Measurements from ENCODE around the gene FOXN1. TPM values are rescaled to one million over a fixed set of nuclear protein-coding genes. Genes with fewer than 3 reads are reported as not detected.

The FOXN1 gene
- polyA plus RNA-seq, 1 donor from 2014 or later: not detected

GRCh38 chr17:28473542-28473941 is 32.6 kb upstream of the FOXN1 start, which contains the start of gene SLC13A2:
TSS of gene SLC13A2 (plus strand) at chr17:28473644. CDS start at chr17:28473713, 69 bp downstream.
- peaks cover 3% of the 10 kb centered on the region for H3K27me3 Mint-ChIP-seq
- H3K9me3 Mint-ChIP-seq: no peaks in the 10 kb centered on the region
- no peaks in the 10 kb centered on the region for H3K36me3 Mint-ChIP-seq
- H3K4me1 Mint-ChIP-seq: peaks cover 1 to 5% (median 2%) of the 10 kb centered on the region in 3 donors
- no peak within 1 kb of the TSS for H3K27ac Mint-ChIP-seq
- H3K4me3 Mint-ChIP-seq: peak within 1 kb of the TSS in 1 of 4 donors; percentile 81

GRCh38 chr17:28474111-28474531 is 32.0 kb upstream of the FOXN1 start:
- Mint-ChIP-seq H3K4me1 (peaks cover 0 to 2% (median 0%) of the 10 kb centered on the region in 3 donors), H3K27me3 (peaks cover 3% of the 10 kb centered on the region), H3K4me3 (no peak overlapping the region), H3K9me3 (no peaks in the 10 kb centered on the region), H3K27ac (no peak overlapping the region), H3K36me3 (no peaks in the 10 kb centered on the region)

GRCh38 chr17:28475151-28475900 is 30.8 kb upstream of the FOXN1 start:
- Mint-ChIP-seq H3K4me1 (peaks cover 0 to 2% (median 0%) of the 10 kb centered on the region in 3 donors), H3K27ac (no peak overlapping the region), H3K4me3 (no peak overlapping the region), H3K27me3 (peaks cover 3% of the 10 kb centered on the region), H3K36me3 (no peaks in the 10 kb centered on the region), H3K9me3 (no peaks in the 10 kb centered on the region)

GRCh38 chr17:28476076-28476865 is 29.9 kb upstream of the FOXN1 start:
- H3K27ac Mint-ChIP-seq: no peak overlapping the region
- H3K4me1 Mint-ChIP-seq: peaks cover 0 to 2% (median 0%) of the 10 kb centered on the region in 3 donors
- no peak overlapping the region for H3K4me3 Mint-ChIP-seq
- H3K9me3 Mint-ChIP-seq: no peaks in the 10 kb centered on the region
- no peaks in the 10 kb centered on the region for H3K36me3 Mint-ChIP-seq
- peaks cover 3% of the 10 kb centered on the region for H3K27me3 Mint-ChIP-seq

DNA sequence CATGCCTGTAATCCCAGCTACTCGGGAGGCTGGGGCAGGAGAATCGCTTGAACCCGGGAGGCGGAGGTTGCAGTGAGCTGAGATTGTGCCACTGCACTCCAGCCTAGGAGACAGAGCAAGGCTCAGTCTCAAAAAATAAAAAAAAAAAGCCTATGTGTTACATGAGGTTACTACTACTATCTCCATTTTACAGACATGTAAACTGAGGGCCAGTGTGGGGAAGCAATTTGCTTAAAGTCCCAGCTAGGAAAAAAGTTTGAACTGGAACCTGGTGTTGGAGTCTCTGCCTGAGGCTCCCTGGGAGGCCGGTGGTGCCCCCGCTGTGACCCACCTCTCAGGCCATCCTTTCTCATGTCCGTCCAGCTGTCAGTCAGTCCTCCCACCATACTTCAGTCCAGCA is 28.2 kb upstream of the FOXN1 start:
- Mint-ChIP-seq H3K4me1 (peaks cover 0 to 1% (median 0%) of the 10 kb centered on the region in 3 donors), H3K4me3 (no peak overlapping the region), H3K9me3 (no peaks in the 10 kb centered on the region), H3K27ac (no peak overlapping the region), H3K27me3 (peaks cover 3% of the 10 kb centered on the region), H3K36me3 (no peaks in the 10 kb centered on the region)

- no peak overlapping the region for H3K27ac Mint-ChIP-seq
- H3K4me1 Mint-ChIP-seq: peaks cover 0 to 1% (median 0%) of the 10 kb centered on the region in 3 donors
- H3K27me3 Mint-ChIP-seq: peaks cover 3% of the 10 kb centered on the region
- H3K9me3 Mint-ChIP-seq: no peaks in the 10 kb centered on the region
- H3K36me3 Mint-ChIP-seq: no peaks in the 10 kb centered on the region
- H3K4me3 Mint-ChIP-seq: no peak overlapping the region
These were observed 27.2 kb upstream of the FOXN1 start for GRCh38 chr17:28478712-28479615.

DNA sequence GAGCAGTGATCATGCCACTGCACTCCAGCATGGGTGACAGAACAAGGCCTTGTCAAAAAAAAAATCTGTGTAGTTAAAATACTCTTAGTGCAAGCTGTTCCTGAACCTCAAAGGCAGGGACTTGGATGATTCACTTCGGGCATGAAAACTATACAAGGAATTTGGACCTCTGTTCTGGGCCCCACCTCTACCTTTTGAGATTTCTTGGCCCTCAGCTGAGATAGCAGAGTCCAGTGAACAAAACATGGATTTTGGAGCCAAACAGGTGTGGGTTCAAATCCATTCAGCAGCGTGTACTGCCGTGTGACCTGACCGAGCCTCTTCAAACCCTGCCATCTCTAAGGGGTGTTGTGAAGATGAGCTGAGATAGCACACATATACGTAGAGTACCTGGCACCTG is 25.9 kb upstream of the FOXN1 start:
- H3K4me3 Mint-ChIP-seq: no peak overlapping the region
- peaks cover 3% of the 10 kb centered on the region for H3K27me3 Mint-ChIP-seq
- H3K9me3 Mint-ChIP-seq: no peaks in the 10 kb centered on the region

DNA sequence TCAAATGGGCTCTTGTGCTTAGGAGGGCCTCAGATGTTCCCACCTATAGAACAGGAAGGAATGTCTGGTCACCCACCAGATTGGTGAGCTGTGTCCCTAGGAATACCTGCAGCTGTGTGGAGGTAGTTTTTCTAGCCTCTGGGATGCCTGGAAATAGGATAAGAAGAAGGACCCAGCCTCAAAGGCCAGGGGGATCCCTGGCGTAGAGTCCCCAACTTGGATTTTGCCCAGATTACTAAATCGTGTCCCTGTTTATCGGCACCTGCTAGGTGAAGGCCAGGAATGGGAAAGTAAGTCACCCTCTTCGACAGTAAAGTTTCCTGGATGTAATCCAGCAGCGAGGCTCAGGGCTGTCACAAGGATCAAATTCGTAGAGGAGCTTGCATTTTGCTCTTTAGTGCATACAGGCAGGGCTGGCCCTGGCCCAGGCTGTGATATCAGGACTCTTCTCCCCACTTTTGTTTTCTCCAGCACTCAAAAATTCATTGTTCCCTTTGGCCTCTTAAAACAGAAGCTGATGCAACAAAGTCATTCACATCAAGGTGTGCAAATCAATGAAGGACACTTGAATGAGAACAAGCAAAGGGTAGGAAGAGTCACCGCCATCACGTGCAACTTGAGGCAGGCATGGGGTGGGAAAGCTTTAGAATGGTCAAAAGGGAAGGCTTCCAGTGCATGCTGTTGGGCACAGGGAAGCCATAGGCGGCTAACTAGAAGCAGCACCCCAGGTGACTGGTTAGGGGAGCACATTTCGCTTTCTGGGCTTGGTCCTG is 25.2 kb upstream of the FOXN1 start:
- Mint-ChIP-seq H3K4me3 (no peak overlapping the region), H3K4me1 (peaks cover 0 to 4% (median 0%) of the 10 kb centered on the region in 3 donors), H3K27ac (no peak overlapping the region), H3K27me3 (peaks cover 2% of the 10 kb centered on the region), H3K36me3 (no peaks in the 10 kb centered on the region), H3K9me3 (no peaks in the 10 kb centered on the region)

More for the DNA sequence above, 25.9 kb upstream of the FOXN1 start:
- H3K4me1 Mint-ChIP-seq: peaks cover 0 to 4% (median 0%) of the 10 kb centered on the region in 3 donors
- H3K36me3 Mint-ChIP-seq: no peaks in the 10 kb centered on the region
- no peak overlapping the region for H3K27ac Mint-ChIP-seq

- H3K9me3 Mint-ChIP-seq: no peaks in the 10 kb centered on the region
- H3K4me1 Mint-ChIP-seq: peaks cover 0 to 3% (median 0%) of the 10 kb centered on the region in 3 donors
- no peaks in the 10 kb centered on the region for H3K36me3 Mint-ChIP-seq
- no peak overlapping the region for H3K4me3 Mint-ChIP-seq
- H3K27ac Mint-ChIP-seq: no peak overlapping the region
- no peaks in the 10 kb centered on the region for H3K27me3 Mint-ChIP-seq
These were observed 23.5 kb upstream of the FOXN1 start for GRCh38 chr17:28482551-28483199.

GRCh38 chr17:28484296-28484695 is 21.9 kb upstream of the FOXN1 start:
- peaks cover 1% of the 10 kb centered on the region for H3K27me3 Mint-ChIP-seq
- H3K27ac Mint-ChIP-seq: no peak overlapping the region
- H3K4me3 Mint-ChIP-seq: peak overlapping the region in 1 of 4 donors; percentile 34
- no peaks in the 10 kb centered on the region for H3K36me3 Mint-ChIP-seq
- H3K4me1 Mint-ChIP-seq: peaks cover 0 to 3% (median 0%) of the 10 kb centered on the region in 3 donors
- H3K9me3 Mint-ChIP-seq: no peaks in the 10 kb centered on the region

- Mint-ChIP-seq H3K36me3 (no peaks in the 10 kb centered on the region), H3K4me3 (no peak overlapping the region), H3K27ac (no peak overlapping the region), H3K9me3 (no peaks in the 10 kb centered on the region), H3K4me1 (peaks cover 0 to 3% (median 0%) of the 10 kb centered on the region in 3 donors), H3K27me3 (peaks cover 1% of the 10 kb centered on the region)
These were observed 21.1 kb upstream of the FOXN1 start for GRCh38 chr17:28485049-28485448.

DNA sequence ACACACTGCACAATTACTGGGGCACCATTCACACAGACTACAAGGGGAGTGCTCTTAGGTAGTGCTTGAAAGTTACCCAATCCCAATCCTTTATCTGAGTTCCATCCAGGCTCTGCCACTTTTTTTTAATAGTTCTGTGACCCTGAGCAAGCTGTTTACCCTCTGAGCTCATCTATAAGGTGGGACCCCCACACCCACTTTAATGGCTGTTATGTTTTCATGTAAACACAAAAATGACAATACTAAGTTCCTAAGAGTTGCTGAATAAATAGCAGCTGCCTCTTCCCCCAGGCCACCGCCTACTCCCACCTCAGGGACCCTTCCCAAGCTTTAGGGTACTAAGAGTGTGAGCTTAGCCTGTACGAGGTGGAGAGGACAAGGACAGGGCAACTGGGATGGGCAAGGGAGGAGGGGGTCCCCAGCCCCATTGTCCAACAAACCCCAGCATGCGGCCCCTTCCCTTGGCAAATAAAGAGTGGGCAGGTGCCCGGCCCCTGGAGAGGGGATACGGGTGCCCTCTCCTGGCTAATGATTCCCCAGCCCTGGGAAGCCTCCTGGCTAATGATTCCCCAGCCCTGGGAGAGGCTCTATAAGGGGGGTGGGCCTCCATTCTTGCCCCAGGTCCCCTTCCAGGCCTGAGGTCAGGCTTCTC is 18.1 kb upstream of the FOXN1 start:
- Mint-ChIP-seq H3K27me3 (peaks cover 4% of the 10 kb centered on the region), H3K36me3 (no peaks in the 10 kb centered on the region), H3K9me3 (no peaks in the 10 kb centered on the region), H3K27ac (no peak overlapping the region), H3K4me1 (peaks cover 0 to 3% (median 2%) of the 10 kb centered on the region in 3 donors), H3K4me3 (no peak overlapping the region)

- no peak overlapping the region for H3K27ac Mint-ChIP-seq
- no peaks in the 10 kb centered on the region for H3K36me3 Mint-ChIP-seq
- H3K27me3 Mint-ChIP-seq: peaks cover 4% of the 10 kb centered on the region
- H3K4me1 Mint-ChIP-seq: peaks cover 0 to 3% (median 3%) of the 10 kb centered on the region in 3 donors
- no peak overlapping the region for H3K4me3 Mint-ChIP-seq
- H3K9me3 Mint-ChIP-seq: no peaks in the 10 kb centered on the region
These were observed 17.4 kb upstream of the FOXN1 start for GRCh38 chr17:28488533-28489276.

Data from IgD-negative memory B cell (primary cell).